PFSK-1 (cell line): Measurements from ENCODE around the gene CDKN2B-AS1.

Experiments
- FOXP2 ChIP-seq: optimal IDR thresholded peaks from 2 replicates; pipeline ENCODE3; 2011; ENCODE audit warnings: borderline replicate concordance, control low read depth, inconsistent platforms; ENCODE audit not compliant: insufficient read depth; ENCODE audit errors: extremely low read length, extremely low read depth
- POLR2AphosphoS5 ChIP-seq: IDR thresholded peaks from 2 replicates; pipeline ENCODE4 v1.6.1; 2012; ENCODE audit warnings: low read depth, mild to moderate bottlenecking, control low read depth, low read length, moderate library complexity
- REST ChIP-seq, 2 experiments: IDR thresholded peaks; 2 replicates each; pipeline versions ENCODE4 v1.6.1 to v1.8.0; 2011 to 2012; ENCODE audit warnings: low read depth in 2 of 2, low read length in 2 of 2, control low read depth in 1 of 2, inconsistent platforms in 1 of 2, mild to moderate bottlenecking in 1 of 2, moderate library complexity in 1 of 2; ENCODE audit not compliant: insufficient read depth in 1 of 2
- SIN3A ChIP-seq: IDR thresholded peaks from 2 replicates; pipeline ENCODE4 v1.6.1; 2012; ENCODE audit warnings: mild to moderate bottlenecking, low read length, moderate library complexity, borderline replicate concordance; ENCODE audit not compliant: insufficient read depth
- TAF1 ChIP-seq: IDR thresholded peaks from 2 replicates; pipeline ENCODE4 v1.6.1; 2012; ENCODE audit warnings: low read length, control low read depth, borderline replicate concordance; ENCODE audit not compliant: insufficient read depth

Gene CDKN2B-AS1

GRCh38 chr9:22147813-22148527 is 153.4 kb downstream of the CDKN2B-AS1 start:
- TF ChIP-seq SIN3A (no peak), REST (IDR thresholded peaks at IDR 0.05; ENCODE audit: insufficient read depth in 1 of 2, low read depth in 2 of 2, low read length in 2 of 2) (no peak), FOXP2 (no peak), POLR2AphosphoS5 (no peak), TAF1 (no peak)

GRCh38 chr9:22148528-22148875 is 153.9 kb downstream of the CDKN2B-AS1 start:
- TF ChIP-seq SIN3A (no peak), REST (IDR thresholded peaks at IDR 0.05; ENCODE audit: insufficient read depth in 1 of 2, low read depth in 2 of 2, low read length in 2 of 2) (no peak), FOXP2 (no peak), POLR2AphosphoS5 (no peak), TAF1 (no peak)

GRCh38 chr9:22148876-22149637 is 154.5 kb downstream of the CDKN2B-AS1 start:
- TF ChIP-seq REST (IDR thresholded peaks at IDR 0.05; ENCODE audit: insufficient read depth in 1 of 2, low read depth in 2 of 2, low read length in 2 of 2) (no peak), SIN3A (no peak), FOXP2 (no peak), POLR2AphosphoS5 (no peak), TAF1 (no peak)

GRCh38 chr9:22154064-22154463 is 159.5 kb downstream of the CDKN2B-AS1 start:
- TF ChIP-seq FOXP2: no peak
- TF ChIP-seq TAF1: no peak
- no peak for TF ChIP-seq SIN3A
- no peak for TF ChIP-seq POLR2AphosphoS5
- no peak for TF ChIP-seq REST (IDR thresholded peaks at IDR 0.05; ENCODE audit: insufficient read depth in 1 of 2, low read depth in 2 of 2, low read length in 2 of 2)
